PC-3 (cell line): ENCODE data around the gene OVCA2. TPM values are rescaled to one million over a fixed set of nuclear protein-coding genes. Genes with fewer than 3 reads are reported as not detected.

Source experiments
- ATAC-seq: fragments of 200-7000 bp; cut with Tn5 transposase; 2 replicates; pipeline ENCODE4 v1.9.1; 2020; ENCODE audit warnings: mild to moderate bottlenecking, moderate library complexity
- BruUV-seq: library from RNA; stranded (reverse); fragments of 400-500 nt; replicated peaks from 2 replicates; lab custom pipeline; 2021; lab: Mats Ljungman, UMichigan
- CTCF ChIA-PET: fragments of 300-600 bp; sonication (Branson Sonifier 250); formaldehyde crosslinking; loops from one replicate; lab custom pipeline; 2022; ENCODE audit warnings: antibody characterized with exemption; lab: Charles Lee
- POLR2A ChIA-PET: fragments of 300-600 bp; sonication (Branson Sonifier 250); formaldehyde crosslinking; loops from one replicate; lab custom pipeline; 2022; ENCODE audit warnings: antibody characterized with exemption; ENCODE audit not compliant: unreplicated experiment; lab: Charles Lee
- DNase-seq: peaks from one replicate; pipeline ENCODE4 v3.0.0-alpha.2; 2015
- H2AFZ ChIP-seq: fragments of 300-600 bp; sonication (generic); 2 replicates; pipeline ENCODE4 v1.6.0; 2016; ENCODE audit warnings: antibody characterized with exemption, low read length
- H3F3A ChIP-seq: fragments of 300-600 bp; sonication (generic); one replicate; pipeline ENCODE4 v1.6.0; 2017; ENCODE audit warnings: antibody characterized with exemption, low read length, control low read depth, mild to moderate bottlenecking; ENCODE audit not compliant: unreplicated experiment
- H3K27ac ChIP-seq: fragments of 300-600 bp; sonication (generic); 2 replicates; pipeline ENCODE4 v1.5.1; 2016; ENCODE audit warnings: mild to moderate bottlenecking, low read length
- H3K27me3 ChIP-seq: fragments of 300-600 bp; sonication (generic); 2 replicates; pipeline ENCODE4 v1.6.1; 2016; ENCODE audit warnings: low read length, mixed read lengths
- H3K36me3 ChIP-seq: fragments of 300-600 bp; sonication (generic); 2 replicates; pipeline ENCODE4 v1.6.1; 2016; ENCODE audit warnings: low read depth, mixed run types, low read length, mixed read lengths
- H3K4me1 ChIP-seq: fragments of 300-600 bp; sonication (generic); 2 replicates; pipeline ENCODE4 v1.5.1; 2016; ENCODE audit warnings: low read length; ENCODE audit not compliant: insufficient read depth
- H3K4me2 ChIP-seq: fragments of 300-600 bp; sonication (generic); 2 replicates; pipeline ENCODE4 v1.6.0; 2016; ENCODE audit warnings: low read length
- H3K4me3 ChIP-seq: fragments of 300-600 bp; sonication (generic); 2 replicates; pipeline ENCODE4 v1.5.1; 2016; ENCODE audit warnings: mild to moderate bottlenecking, low read length, mixed read lengths
- H3K79me2 ChIP-seq: fragments of 300-600 bp; sonication (generic); 2 replicates; pipeline ENCODE4 v1.6.1; 2017; ENCODE audit warnings: low read length, mixed read lengths
- H3K9ac ChIP-seq: fragments of 300-600 bp; sonication (generic); 2 replicates; pipeline ENCODE4 v1.6.0; 2016; ENCODE audit warnings: mild to moderate bottlenecking, low read length
- H3K9me2 ChIP-seq: fragments of 300-600 bp; sonication (generic); replicated peaks from 2 replicates; pipeline ENCODE4 v1.6.1; 2016; ENCODE audit warnings: mixed run types, low read length, mixed read lengths
- H3K9me3 ChIP-seq: fragments of 300-600 bp; sonication (generic); 2 replicates; pipeline ENCODE4 v1.6.1; 2016; ENCODE audit warnings: low read length, mixed read lengths
- H4K20me1 ChIP-seq: fragments of 300-600 bp; sonication (generic); 2 replicates; pipeline ENCODE4 v1.6.1; 2016; ENCODE audit warnings: low read length, mixed read lengths
- EZH2 ChIP-seq: fragments of 300-600 bp; sonication (generic); IDR thresholded peaks from one replicate; pipeline ENCODE4 v1.6.1; 2017; ENCODE audit warnings: antibody characterized with exemption, mild to moderate bottlenecking, low read length; ENCODE audit not compliant: unreplicated experiment
- EZH2phosphoT487 ChIP-seq: fragments of 300-600 bp; sonication (generic); IDR thresholded peaks from 2 replicates; pipeline ENCODE4 v1.6.1; 2018; ENCODE audit warnings: mild to moderate bottlenecking, antibody characterized with exemption, low read length, borderline replicate concordance
- intact Hi-C: fragments of 100-400 bp; cut with micrococcal nuclease; formaldehyde crosslinking; loops from 2 replicates; pipeline ENCODE4 v1.9.0; 2023
- total RNA-seq: library from RNA; depleted of rRNA; stranded (reverse); fragments of >200 nt; gene quantifications from 2 replicates; pipeline ENCODE4 v1.2.3, GENCODE V29; 2014
- TF ChIP-seq, protein P1 (sequence below): fragments of 300-600 bp; sonication (generic); conservative IDR thresholded peaks from 2 replicates; pipeline ENCODE4 v1.5.1; 2017; ENCODE audit warnings: antibody characterized with exemption, low read depth, mild to moderate bottlenecking, low read length

OVCA2 gene
- total RNA-seq, 1 experiment from 2014 or later: 58.6 TPM

DNA sequence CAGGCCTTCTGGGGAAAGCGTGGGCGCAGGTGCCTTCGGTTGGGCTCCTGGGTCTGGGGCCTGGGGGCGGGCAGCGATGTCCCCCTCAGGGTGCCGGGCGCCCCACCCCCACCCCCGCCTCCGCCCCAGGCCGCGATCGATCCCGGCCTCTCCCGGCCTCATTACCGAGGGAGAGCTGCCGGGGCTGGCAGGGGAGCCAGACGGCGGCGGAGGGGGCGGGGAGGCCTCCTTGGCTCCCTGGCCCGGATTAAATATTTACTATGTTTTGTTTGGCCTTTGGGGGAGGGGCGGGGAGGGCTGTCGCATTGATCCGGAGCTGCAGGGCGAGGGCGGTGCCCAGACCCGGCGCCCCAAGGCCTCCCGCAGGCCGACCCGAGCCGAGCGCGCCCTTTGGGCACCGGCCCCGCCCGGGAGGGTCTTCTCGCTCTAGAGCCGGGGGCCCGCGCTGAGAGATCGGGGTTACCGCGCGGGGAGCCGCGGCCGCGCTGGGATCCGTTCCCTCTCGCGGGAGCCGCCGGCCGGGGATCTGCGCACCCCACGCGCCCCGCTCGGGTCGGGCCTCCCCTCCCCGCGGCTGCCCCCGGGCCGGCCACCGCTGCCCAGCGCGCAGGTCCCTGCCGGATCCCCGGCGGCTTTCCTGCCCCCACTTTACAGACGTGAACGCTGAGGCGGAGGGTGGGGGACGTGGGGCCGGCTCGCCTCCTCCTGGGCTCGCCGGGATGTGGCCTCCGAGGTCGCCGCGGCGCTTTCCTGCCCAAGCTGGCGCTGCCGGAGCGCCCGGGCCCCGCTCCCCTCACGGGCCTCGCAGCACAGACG is 43.7 kb upstream of the OVCA2 start:
- peak; percentile 60 for DNase-seq
- peak overlapping the region; percentile 68; the same call in 1 of the 2 replicates for H2AFZ ChIP-seq
- H3K27ac ChIP-seq: peak overlapping the region; percentile 87
- H3K79me2 ChIP-seq: peaks cover 8% of the 10 kb centered on the region; the same call in 1 of the 2 replicates
- no peaks in the 10 kb centered on the region for H3K36me3 ChIP-seq
- no peaks in the 10 kb centered on the region for H3F3A ChIP-seq
- TF ChIP-seq EZH2phosphoT487 (no peak), EZH2 (no peak)
- TF ChIP-seq, protein P1, sequence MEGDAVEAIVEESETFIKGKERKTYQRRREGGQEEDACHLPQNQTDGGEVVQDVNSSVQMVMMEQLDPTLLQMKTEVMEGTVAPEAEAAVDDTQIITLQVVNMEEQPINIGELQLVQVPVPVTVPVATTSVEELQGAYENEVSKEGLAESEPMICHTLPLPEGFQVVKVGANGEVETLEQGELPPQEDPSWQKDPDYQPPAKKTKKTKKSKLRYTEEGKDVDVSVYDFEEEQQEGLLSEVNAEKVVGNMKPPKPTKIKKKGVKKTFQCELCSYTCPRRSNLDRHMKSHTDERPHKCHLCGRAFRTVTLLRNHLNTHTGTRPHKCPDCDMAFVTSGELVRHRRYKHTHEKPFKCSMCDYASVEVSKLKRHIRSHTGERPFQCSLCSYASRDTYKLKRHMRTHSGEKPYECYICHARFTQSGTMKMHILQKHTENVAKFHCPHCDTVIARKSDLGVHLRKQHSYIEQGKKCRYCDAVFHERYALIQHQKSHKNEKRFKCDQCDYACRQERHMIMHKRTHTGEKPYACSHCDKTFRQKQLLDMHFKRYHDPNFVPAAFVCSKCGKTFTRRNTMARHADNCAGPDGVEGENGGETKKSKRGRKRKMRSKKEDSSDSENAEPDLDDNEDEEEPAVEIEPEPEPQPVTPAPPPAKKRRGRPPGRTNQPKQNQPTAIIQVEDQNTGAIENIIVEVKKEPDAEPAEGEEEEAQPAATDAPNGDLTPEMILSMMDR: no peak
- no TSS peak for BruUV-seq
- ChIA-PET POLR2A (no interaction called here), CTCF (interaction anchor here (1.3 kb wide), 1 partner anchor 89 kb away, joined by 3 read pairs; no protein-coding TSS in a partner anchor)
- H3K27me3 ChIP-seq: no peaks in the 10 kb centered on the region
- H4K20me1 ChIP-seq: no peaks in the 10 kb centered on the region
- H3K4me3 ChIP-seq: peak overlapping the region; percentile 62
- peak overlapping the region; percentile 77 for H3K4me2 ChIP-seq
- no peaks in the 10 kb centered on the region for H3K9me2 ChIP-seq
- ATAC-seq: peak; percentile 52
- intact Hi-C loops: no loop called here
- H3K9me3 ChIP-seq: no peaks in the 10 kb centered on the region
- H3K4me1 ChIP-seq: peaks cover 12% of the 10 kb centered on the region
- peak overlapping the region; percentile 47 for H3K9ac ChIP-seq

DNA sequence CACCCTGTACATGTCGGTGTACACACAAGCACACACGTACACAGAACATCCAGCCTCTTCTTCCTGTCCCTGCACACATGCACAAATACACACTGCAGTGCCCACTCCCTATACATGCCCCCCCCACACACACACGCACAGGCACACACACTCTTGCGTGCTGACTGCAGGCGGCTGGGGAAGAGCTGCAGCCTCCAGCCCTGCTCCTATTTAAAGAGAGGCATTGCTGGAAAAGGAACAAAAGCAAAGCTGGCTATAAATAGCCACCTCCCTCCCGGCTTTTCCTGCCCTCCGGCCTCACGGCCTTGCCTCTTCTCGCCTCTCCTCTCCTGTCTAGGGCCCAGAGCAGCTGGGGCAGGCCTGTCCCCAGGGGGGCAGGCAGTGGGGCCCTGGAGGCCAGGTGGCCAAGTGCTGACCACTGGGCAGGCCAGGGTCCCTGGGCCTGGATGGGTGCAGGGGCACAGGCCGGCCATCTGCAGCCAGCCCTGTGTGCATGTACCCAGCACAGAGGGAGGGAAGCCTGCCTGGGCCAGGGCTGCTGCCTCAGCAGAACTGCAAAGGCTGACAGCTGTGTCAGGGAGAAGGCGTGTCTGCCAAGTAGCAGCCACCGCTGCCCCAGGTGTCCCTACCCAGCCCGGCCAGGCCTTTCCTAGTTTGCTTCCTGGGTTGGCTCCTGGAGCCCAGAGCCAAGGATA is 42.1 kb upstream of the OVCA2 start:
- ATAC-seq (peak; percentile 12; the same call in 1 of the 2 replicates), DNase-seq (peak; percentile 19)
- Histone ChIP-seq H3K4me1 (peaks cover 12% of the 10 kb centered on the region), H4K20me1 (no peaks in the 10 kb centered on the region), H3K79me2 (peaks cover 8% of the 10 kb centered on the region; the same call in 1 of the 2 replicates), H3K27ac (no peak overlapping the region), H2AFZ (no peak overlapping the region), H3K4me3 (no peak overlapping the region), H3K4me2 (no peak overlapping the region), H3F3A (no peaks in the 10 kb centered on the region), H3K9me2 (no peaks in the 10 kb centered on the region), H3K27me3 (no peaks in the 10 kb centered on the region), H3K9ac (no peak overlapping the region), H3K36me3 (no peaks in the 10 kb centered on the region), H3K9me3 (no peaks in the 10 kb centered on the region)
- CTCF ChIA-PET: interaction anchor here (1.3 kb wide), 1 partner anchor 91 kb away, joined by 3 read pairs; no protein-coding TSS in a partner anchor
- POLR2A ChIA-PET: no interaction called here
- intact Hi-C loops: no loop called here
- no TSS peak for BruUV-seq
- TF ChIP-seq, protein P1: no peak
- no peak for TF ChIP-seq EZH2
- no peak for TF ChIP-seq EZH2phosphoT487
